IMR-90 (cell line): ENCODE measurements around the gene CHRNG. TPM values are rescaled to one million over a fixed set of nuclear protein-coding genes. Genes with fewer than 3 reads are reported as not detected.

ENCODE experiments used
- ATAC-seq: fragments of 200-7000 bp; cut with Tn5 transposase; 2 replicates; pipeline ENCODE4 v1.9.1; 2020; ENCODE audit warnings: low read depth, mild to moderate bottlenecking, moderate library complexity
- BruUV-seq: library from RNA; stranded (reverse); fragments of 400-500 nt; replicated peaks from 2 replicates; lab custom pipeline; 2021; lab: Mats Ljungman, UMichigan
- CTCF ChIA-PET: fragments of 300-600 bp; formaldehyde crosslinking; extraction: SDS; loops from one replicate; lab custom pipeline; 2021; ENCODE audit warnings: antibody characterized with exemption; lab: Yijun Ruan, JAX
- POLR2A ChIA-PET: fragments of 300-600 bp; sonication (Branson Sonifier 250); formaldehyde crosslinking; loops from one replicate; lab custom pipeline; 2022; ENCODE audit warnings: antibody characterized with exemption; ENCODE audit not compliant: unreplicated experiment; lab: Charles Lee
- DNase-seq: peaks from one replicate; pipeline ENCODE4 v3.0.0; 2013
- H2AFZ ChIP-seq: replicated peaks from 2 replicates; pipeline ENCODE3; 2013; ENCODE audit warnings: low read length, mild to moderate bottlenecking; ENCODE audit not compliant: poor library complexity
- H2AK5ac ChIP-seq: 2 replicates; pipeline ENCODE4 v1.6.1; 2013; ENCODE audit warnings: low read depth, low read length, inconsistent platforms
- H2AK9ac ChIP-seq: replicated peaks from 2 replicates; pipeline ENCODE3; 2013; ENCODE audit warnings: mild to moderate bottlenecking, low read depth, low read length, moderate library complexity; ENCODE audit not compliant: poor library complexity
- H2BK120ac ChIP-seq: 2 replicates; pipeline ENCODE4 v1.6.1; 2013; ENCODE audit warnings: low read depth, low read length, inconsistent platforms
- H2BK15ac ChIP-seq: 3 replicates; pipeline ENCODE4 v1.6.1; 2013; ENCODE audit warnings: low read depth, low read length, inconsistent platforms
- H2BK20ac ChIP-seq: 2 replicates; pipeline ENCODE4 v1.6.1; 2013; ENCODE audit warnings: low read depth, mild to moderate bottlenecking, inconsistent platforms, low read length, moderate library complexity
- H2BK5ac ChIP-seq: 2 replicates; pipeline ENCODE4 v1.6.1; 2013; ENCODE audit warnings: mild to moderate bottlenecking, low read depth, low read length, inconsistent platforms; ENCODE audit not compliant: poor library complexity, severe bottlenecking
- H3K14ac ChIP-seq: replicated peaks from 2 replicates; pipeline ENCODE4 v1.6.1; 2013; ENCODE audit warnings: low read depth, low read length, inconsistent platforms
- H3K18ac ChIP-seq: 2 replicates; pipeline ENCODE4 v1.6.1; 2013; ENCODE audit warnings: low read depth, low read length, control low read depth
- H3K23ac ChIP-seq: 2 replicates; pipeline ENCODE4 v1.6.1; 2013; ENCODE audit warnings: low read depth, low read length, inconsistent platforms
- H3K27ac ChIP-seq: 2 replicates; pipeline ENCODE4 v1.5.1; 2013; ENCODE audit warnings: mild to moderate bottlenecking, control low read depth, low read length; ENCODE audit not compliant: insufficient read depth
- H3K27me3 ChIP-seq: 2 replicates; pipeline ENCODE4 v1.6.1; 2013; ENCODE audit warnings: low read length; ENCODE audit not compliant: control insufficient read depth, insufficient read depth
- H3K36me3 ChIP-seq: 2 replicates; pipeline ENCODE4 v1.6.1; 2013; ENCODE audit warnings: low read length, mixed read lengths; ENCODE audit not compliant: control insufficient read depth, insufficient read depth
- H3K4ac ChIP-seq: 2 replicates; pipeline ENCODE4 v1.6.1; 2013; ENCODE audit warnings: low read depth, low read length, inconsistent platforms
- H3K4me1 ChIP-seq: 2 replicates; pipeline ENCODE4 v1.6.1; 2013; ENCODE audit warnings: low read length, mixed read lengths; ENCODE audit not compliant: control insufficient read depth, insufficient read depth
- H3K4me2 ChIP-seq: 2 replicates; pipeline ENCODE4 v1.6.1; 2013; ENCODE audit warnings: low read depth, mild to moderate bottlenecking, control low read depth, low read length, moderate library complexity
- H3K4me3 ChIP-seq: 2 replicates; pipeline ENCODE4 v1.5.1; 2013; ENCODE audit warnings: low read depth, mild to moderate bottlenecking, control low read depth, low read length, moderate library complexity; ENCODE audit not compliant: insufficient read depth
- H3K56ac ChIP-seq: 2 replicates; pipeline ENCODE4 v1.6.1; 2013; ENCODE audit warnings: low read length, inconsistent platforms; ENCODE audit not compliant: insufficient read depth; ENCODE audit errors: extremely low read depth
- H3K79me1 ChIP-seq, 2 experiments: 2 replicates each; pipeline ENCODE4 v1.6.1; 2013; ENCODE audit warnings: low read length in 2 of 2, inconsistent platforms in 1 of 2, low read depth in 1 of 2
- H3K9ac ChIP-seq: 2 replicates; pipeline ENCODE4 v1.6.1; 2013; ENCODE audit warnings: low read depth, low read length, control low read depth
- H3K9me1 ChIP-seq: 2 replicates; pipeline ENCODE4 v1.6.1; 2013; ENCODE audit warnings: low read length, inconsistent platforms; ENCODE audit not compliant: insufficient read depth
- H3K9me3 ChIP-seq: 2 replicates; pipeline ENCODE4 v1.6.1; 2013; ENCODE audit warnings: low read length; ENCODE audit not compliant: control insufficient read depth, insufficient read depth
- H4K20me1 ChIP-seq: 2 replicates; pipeline ENCODE4 v1.6.1; 2013; ENCODE audit warnings: low read length, inconsistent platforms; ENCODE audit not compliant: insufficient read depth
- H4K5ac ChIP-seq: 2 replicates; pipeline ENCODE4 v1.6.1; 2013; ENCODE audit warnings: mild to moderate bottlenecking, low read depth, low read length, control low read depth
- H4K8ac ChIP-seq, 2 experiments: 2 replicates each; pipeline ENCODE4 v1.6.1; 2013; ENCODE audit warnings: low read depth in 2 of 2, low read length in 2 of 2, control low read depth in 1 of 2, inconsistent platforms in 1 of 2
- H4K91ac ChIP-seq: 2 replicates; pipeline ENCODE4 v1.6.1; 2013; ENCODE audit warnings: low read depth, low read length, inconsistent platforms; ENCODE audit not compliant: insufficient read depth
- BHLHE40 ChIP-seq: fragments of 150-350 bp; IDR thresholded peaks from 2 replicates; pipeline ENCODE4 v1.6.1; 2016; ENCODE audit warnings: mild to moderate bottlenecking, low read depth, low read length
- CEBPB ChIP-seq: IDR thresholded peaks from 2 replicates; pipeline ENCODE4 v1.6.1; 2012; ENCODE audit warnings: low read depth, low read length, improper control_type of control experiment
- MAFK ChIP-seq: IDR thresholded peaks from 2 replicates; pipeline ENCODE4 v1.6.1; 2012; ENCODE audit warnings: low read depth, low read length, improper control_type of control experiment
- MXI1 ChIP-seq: IDR thresholded peaks from 2 replicates; pipeline ENCODE4 v1.6.1; 2012; ENCODE audit warnings: low read depth, mild to moderate bottlenecking, low read length, moderate library complexity, borderline replicate concordance
- NFE2L2 ChIP-seq: fragments of 150-350 bp; IDR thresholded peaks from 2 replicates; pipeline ENCODE4 v1.6.1; 2016; ENCODE audit warnings: low read depth, mild to moderate bottlenecking, low read length
- POLR2A ChIP-seq: IDR thresholded peaks from 2 replicates; pipeline ENCODE4 v1.6.1; 2012; ENCODE audit warnings: mild to moderate bottlenecking, low read depth, low read length
- RAD21 ChIP-seq: IDR thresholded peaks from 2 replicates; pipeline ENCODE4 v1.6.1; 2012; ENCODE audit warnings: low read length, improper control_type of control experiment
- RCOR1 ChIP-seq: IDR thresholded peaks from 2 replicates; pipeline ENCODE4 v1.6.1; 2012; ENCODE audit warnings: mild to moderate bottlenecking, low read length, improper control_type of control experiment; ENCODE audit not compliant: insufficient replicate concordance
- SMC3 ChIP-seq: fragments of 150-350 bp; IDR thresholded peaks from 2 replicates; pipeline ENCODE4 v1.6.1; 2016; ENCODE audit warnings: low read depth, mild to moderate bottlenecking, antibody characterized with exemption, low read length, moderate library complexity
- WGBS, 2 experiments: methylation state at CpG; one replicate each; pipeline versions ENCODE4 v1.1.5 to v1.1.7; 2013; ENCODE audit warnings: missing lambda C conversion rate in 2 of 2; ENCODE audit not compliant: insufficient read length in 1 of 2; ENCODE audit errors: extremely low coverage in 2 of 2; 5-methylcytosine and 5-hydroxymethylcytosine counted together
- dilution Hi-C: fragments of 300-500 bp; cut with HindIII; formaldehyde crosslinking; loops from one replicate; pipeline ENCODE4 v1.14.3; 2018; ENCODE audit warnings: low sequenced_read_pairs; ENCODE audit not compliant: unreplicated experiment
- in situ Hi-C: fragments of 300-500 bp; cut with MboI; formaldehyde crosslinking; loops from 3 replicates; pipeline ENCODE4 v1.14.3; 2019; ENCODE audit warnings: low sequenced_read_pairs, inconsistent platforms, mixed read lengths
- intact Hi-C: fragments of 100-400 bp; cut with micrococcal nuclease; formaldehyde crosslinking; loops from 2 replicates; pipeline ENCODE4 v1.10.0; 2022
- polyA plus RNA-seq, 3 experiments: library from polyadenylated mRNA; depleted of rRNA; stranded (reverse); fragments of >200 nt; gene quantifications; 2 replicates each; pipeline ENCODE4 v1.2.3, GENCODE V29; 2012; ENCODE audit warnings: low replicate concordance in 1 of 3
- total RNA-seq: library from RNA; depleted of rRNA; stranded (reverse); fragments of >200 nt; gene quantifications from 2 replicates; pipeline ENCODE4 v1.2.3, GENCODE V29; 2012

The CHRNG gene
- total and polyA plus RNA-seq, 2 of the 4 experiments (the other 2 are of a cell fraction) = not detected

DNA sequence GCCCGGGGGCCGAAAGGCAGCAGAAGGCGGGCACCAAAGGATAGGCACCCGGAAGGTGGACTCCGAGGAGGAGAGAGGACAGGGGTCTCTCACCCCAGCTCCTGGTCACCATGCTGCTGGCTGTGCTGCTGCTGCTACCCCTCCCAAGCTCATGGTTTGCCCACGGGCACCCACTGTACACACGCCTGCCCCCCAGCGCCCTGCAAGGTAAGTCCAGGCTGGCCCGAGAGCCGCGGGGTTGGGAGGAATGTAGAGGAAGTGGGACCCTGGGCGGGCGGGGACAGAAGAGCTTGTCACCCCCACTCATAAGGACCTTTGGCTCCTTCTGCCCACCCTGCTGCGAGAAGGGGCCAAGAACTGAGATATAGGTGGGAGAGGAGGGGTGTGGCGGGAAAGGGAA lies 19.0 kb upstream of the CHRNG start:
- in situ Hi-C loops (no loop called here), intact Hi-C loops (no loop called here), dilution Hi-C loops (no loop called here)
- H3K9ac ChIP-seq = no peak overlapping the region
- H2AK9ac ChIP-seq = no peak overlapping the region
- no peak overlapping the region for H2BK20ac ChIP-seq
- no TSS peak for BruUV-seq
- no peaks in the 10 kb centered on the region for H4K20me1 ChIP-seq
- H3K36me3 ChIP-seq = no peaks in the 10 kb centered on the region
- CTCF ChIA-PET = interaction anchor here (1.8 kb wide), 1 partner anchor 74 kb away, joined by 4 read pairs; no protein-coding TSS in a partner anchor
- H3K23ac ChIP-seq = no peak overlapping the region
- H3K56ac ChIP-seq = no peak overlapping the region
- H2AK5ac ChIP-seq = no peak overlapping the region
- H3K18ac ChIP-seq = no peak overlapping the region
- no peak overlapping the region for H3K27ac ChIP-seq
- no peak overlapping the region for H2BK15ac ChIP-seq
- H3K9me3 ChIP-seq = no peaks in the 10 kb centered on the region
- WGBS, 2 experiments = 74% methylated on average over 5 of the region's 15 CpGs; no CpG with 5 or more reads in 1 of the 2 experiments
- no peaks in the 10 kb centered on the region for H3K79me1 ChIP-seq
- TF ChIP-seq CEBPB (no peak), SMC3 (no peak), MAFK (no peak), BHLHE40 (no peak), POLR2A (no peak), MXI1 (no peak), NFE2L2 (no peak), RCOR1 (no peak), RAD21 (no peak)
- H2AFZ ChIP-seq = no peak overlapping the region
- no peaks in the 10 kb centered on the region for H3K9me1 ChIP-seq
- POLR2A ChIA-PET = interaction anchor here (0.5 kb wide), 1 partner anchor 187 kb away, joined by 3 read pairs; no protein-coding TSS in a partner anchor
- H3K4me1 ChIP-seq = no peaks in the 10 kb centered on the region
- peaks cover 76% of the 10 kb centered on the region for H3K27me3 ChIP-seq
- no peak overlapping the region for H2BK5ac ChIP-seq
- H3K4me3 ChIP-seq = no peak overlapping the region
- H2BK120ac ChIP-seq = no peak overlapping the region
- DNase-seq (no peak), ATAC-seq (no peak)
- no peak overlapping the region for H4K8ac ChIP-seq
- H3K4ac ChIP-seq = no peak overlapping the region
- no peak overlapping the region for H3K14ac ChIP-seq
- no peak overlapping the region for H3K4me2 ChIP-seq
- H4K5ac ChIP-seq = no peak overlapping the region
- no peak overlapping the region for H4K91ac ChIP-seq
